Mucosa of stomach (tissue), 1 donor: Measurements from ENCODE around the gene PTBP3.
"Not testable (repeated sequence)": the region's sequence is repeated elsewhere in the genome, so short reads cannot be mapped to it uniquely, and the experiment has no call there.

Source experiments
- H3K27me3 ChIP-seq: one replicate; pipeline ENCODE4 v1.7.0; 2013; ENCODE audit warnings: mild to moderate bottlenecking, low read length; ENCODE audit not compliant: control insufficient read depth, insufficient read depth
- H3K36me3 ChIP-seq: one replicate; pipeline ENCODE4 v1.7.0; 2013; ENCODE audit warnings: low read length; ENCODE audit not compliant: control insufficient read depth, insufficient read depth
- H3K4me1 ChIP-seq: one replicate; pipeline ENCODE4 v1.7.0; 2013; ENCODE audit warnings: mild to moderate bottlenecking, low read length; ENCODE audit not compliant: control insufficient read depth, insufficient read depth
- H3K4me3 ChIP-seq: one replicate; pipeline ENCODE4 v1.7.0; 2013; ENCODE audit warnings: low read length
- H3K9ac ChIP-seq: one replicate; pipeline ENCODE4 v1.7.0; 2013; ENCODE audit warnings: mild to moderate bottlenecking, low read length, moderate library complexity
- H3K9me3 ChIP-seq: one replicate; pipeline ENCODE4 v1.7.0; 2013; ENCODE audit warnings: mild to moderate bottlenecking, low read length, moderate library complexity; ENCODE audit not compliant: control insufficient read depth
- donor health status: Pancreatic carcinoma.

PTBP3 gene

GRCh38 chr9:112311497-112311896 lies 21.9 kb downstream of the PTBP3 start:
- no peaks in the 10 kb centered on the region for H3K36me3 ChIP-seq
- no peak overlapping the region for H3K4me3 ChIP-seq
- no peaks in the 10 kb centered on the region for H3K9me3 ChIP-seq
- no peak overlapping the region for H3K9ac ChIP-seq
- H3K27me3 ChIP-seq, result no peaks in the 10 kb centered on the region
- H3K4me1 ChIP-seq, result peaks cover 29% of the 10 kb centered on the region

- Histone ChIP-seq H3K27me3 (no peaks in the 10 kb centered on the region), H3K36me3 (no peaks in the 10 kb centered on the region), H3K9me3 (no peaks in the 10 kb centered on the region), H3K4me3 (no peak overlapping the region), H3K4me1 (peaks cover 29% of the 10 kb centered on the region), H3K9ac (no peak overlapping the region)
Measured at GRCh38 chr9:112310826-112311225, 22.6 kb downstream of the PTBP3 start.

- H3K36me3 ChIP-seq, result no peaks in the 10 kb centered on the region
- H3K27me3 ChIP-seq, result no peaks in the 10 kb centered on the region
- H3K4me1 ChIP-seq, result peaks cover 36% of the 10 kb centered on the region
- H3K4me3 ChIP-seq, result no peak overlapping the region
- no peaks in the 10 kb centered on the region for H3K9me3 ChIP-seq
- H3K9ac ChIP-seq, result no peak overlapping the region
Measured at GRCh38 chr9:112308588-112308987, 24.8 kb downstream of the PTBP3 start.

GRCh38 chr9:112301420-112301819 lies 32.0 kb downstream of the PTBP3 start:
- H3K27me3 ChIP-seq, result no peaks in the 10 kb centered on the region
- H3K9ac ChIP-seq, result no peak overlapping the region
- peaks cover 8% of the 10 kb centered on the region for H3K4me1 ChIP-seq
- H3K9me3 ChIP-seq, result no peaks in the 10 kb centered on the region
- H3K4me3 ChIP-seq, result no peak overlapping the region
- H3K36me3 ChIP-seq, result no peaks in the 10 kb centered on the region

- no peaks in the 10 kb centered on the region for H3K27me3 ChIP-seq
- no peaks in the 10 kb centered on the region for H3K9me3 ChIP-seq
- no peaks in the 10 kb centered on the region for H3K4me1 ChIP-seq
- no peaks in the 10 kb centered on the region for H3K36me3 ChIP-seq
- no peak overlapping the region for H3K9ac ChIP-seq
- no peak overlapping the region for H3K4me3 ChIP-seq
Measured at GRCh38 chr9:112299514-112299913, 33.9 kb downstream of the PTBP3 start.

- no peaks in the 10 kb centered on the region for H3K36me3 ChIP-seq
- H3K4me1 ChIP-seq, result no peaks in the 10 kb centered on the region
- no peak overlapping the region for H3K4me3 ChIP-seq
Measured at GRCh38 chr9:112296929-112297328, 36.5 kb downstream of the PTBP3 start.

GRCh38 chr9:112295174-112295573 lies 38.2 kb downstream of the PTBP3 start:
- H3K9ac ChIP-seq, result no peak overlapping the region
- H3K36me3 ChIP-seq, result no peaks in the 10 kb centered on the region
- H3K4me1 ChIP-seq, result no peaks in the 10 kb centered on the region
- H3K27me3 ChIP-seq, result no peaks in the 10 kb centered on the region
- H3K9me3 ChIP-seq, result no peaks in the 10 kb centered on the region
- H3K4me3 ChIP-seq, result no peak overlapping the region

More at GRCh38 chr9:112296929-112297328, 36.5 kb downstream of the PTBP3 start:
- Histone ChIP-seq H3K9ac (no peak overlapping the region), H3K27me3 (no peaks in the 10 kb centered on the region), H3K9me3 (no peaks in the 10 kb centered on the region)

GRCh38 chr9:112288029-112288428 lies 45.4 kb downstream of the PTBP3 start:
- no peaks in the 10 kb centered on the region for H3K27me3 ChIP-seq
- no peak overlapping the region for H3K9ac ChIP-seq
- H3K9me3 ChIP-seq, result no peaks in the 10 kb centered on the region
- H3K4me1 ChIP-seq, result peaks cover 19% of the 10 kb centered on the region
- H3K4me3 ChIP-seq, result no peak overlapping the region
- no peaks in the 10 kb centered on the region for H3K36me3 ChIP-seq

- peaks cover 19% of the 10 kb centered on the region for H3K4me1 ChIP-seq
- no peak overlapping the region for H3K9ac ChIP-seq
- H3K4me3 ChIP-seq, result no peak overlapping the region
- H3K36me3 ChIP-seq, result no peaks in the 10 kb centered on the region
- H3K27me3 ChIP-seq, result no peaks in the 10 kb centered on the region
- H3K9me3 ChIP-seq, result no peaks in the 10 kb centered on the region
Measured at GRCh38 chr9:112286926-112287325, 46.5 kb downstream of the PTBP3 start.

- Histone ChIP-seq H3K9me3 (no peaks in the 10 kb centered on the region), H3K9ac (no peak overlapping the region), H3K4me1 (peaks cover 19% of the 10 kb centered on the region), H3K36me3 (no peaks in the 10 kb centered on the region), H3K27me3 (no peaks in the 10 kb centered on the region), H3K4me3 (no peak overlapping the region)
Measured at GRCh38 chr9:112285056-112285455, 48.4 kb downstream of the PTBP3 start.

- no peaks in the 10 kb centered on the region for H3K9me3 ChIP-seq
- no peak overlapping the region for H3K9ac ChIP-seq
- no peak overlapping the region for H3K4me3 ChIP-seq
- H3K27me3 ChIP-seq, result no peaks in the 10 kb centered on the region
- peaks cover 13% of the 10 kb centered on the region for H3K4me1 ChIP-seq
- no peaks in the 10 kb centered on the region for H3K36me3 ChIP-seq
Measured at GRCh38 chr9:112283582-112284253, 49.7 kb downstream of the PTBP3 start.

- not testable (repeated sequence) for H3K4me3 ChIP-seq, H3K9ac ChIP-seq, H3K4me1 ChIP-seq, H3K27me3 ChIP-seq, H3K36me3 ChIP-seq, H3K9me3 ChIP-seq
Measured at GRCh38 chr9:112282841-112283240, 50.6 kb downstream of the PTBP3 start.

GRCh38 chr9:112280904-112281303 lies 52.5 kb downstream of the PTBP3 start:
- Histone ChIP-seq H3K4me1 (peaks cover 4% of the 10 kb centered on the region), H3K9me3 (no peaks in the 10 kb centered on the region), H3K4me3 (no peak overlapping the region), H3K27me3 (no peaks in the 10 kb centered on the region), H3K9ac (no peak overlapping the region), H3K36me3 (no peaks in the 10 kb centered on the region)
